T-cell (primary cell): Measurements from ENCODE around the gene SLC1A5. TPM values are rescaled to one million over a fixed set of nuclear protein-coding genes. Genes with fewer than 3 reads are reported as not detected.

ENCODE experiments used
- ATAC-seq, 4 experiments: fragments of 200-7000 bp in 3 of 4; fragments of 150-1000 bp in 1 of 4; cut with Tn5 transposase; replicated peaks in 1 of 4; 1 replicate in 3 of 4; 2 replicates in 1 of 4; pipeline ENCODE4 v1.10.0; 2021; ENCODE audit warnings: moderate library complexity in 3 of 4, mild to moderate bottlenecking in 2 of 4, moderate number of reproducible peaks in 1 of 4
- CTCF ChIA-PET, 2 donors: fragments of 300-600 bp; sonication (Branson Sonifier 250); formaldehyde crosslinking; loops; one replicate each; lab custom pipeline; 2022; ENCODE audit warnings: antibody characterized with exemption in 2 of 2; lab: Charles Lee
- POLR2A ChIA-PET, 2 donors: fragments of 300-600 bp; sonication (Branson Sonifier 250); formaldehyde crosslinking; loops; one replicate each; lab custom pipeline; 2022; ENCODE audit warnings: antibody characterized with exemption in 2 of 2; lab: Charles Lee
- DNase-seq, 35 experiments: peaks; one replicate each; pipeline versions ENCODE4 v3.0.0 to v3.0.0-alpha.2; 2013 to 2023
- H3K27ac ChIP-seq: one replicate; pipeline ENCODE4 v1.5.1; 2013; ENCODE audit warnings: low read length
- H3K27me3 ChIP-seq, 2 experiments: replicated peaks in 1 of 2; 1 replicate in 1 of 2; 2 replicates in 1 of 2; pipeline versions ENCODE4 v1.6.1 to v1.7.0; 2013; ENCODE audit warnings: low read length in 1 of 2, mixed read lengths in 1 of 2; ENCODE audit not compliant: control insufficient read depth in 2 of 2, insufficient read depth in 2 of 2; ENCODE audit errors: extremely low read depth in 1 of 2
- H3K36me3 ChIP-seq, 2 donors: 1 replicate in 1 of 2; 2 replicates in 1 of 2; pipeline versions ENCODE4 v1.6.1 to v1.7.0; 2013; ENCODE audit warnings: low read length in 1 of 2; ENCODE audit not compliant: control insufficient read depth in 2 of 2, insufficient read depth in 1 of 2; ENCODE audit errors: extremely low read depth in 1 of 2
- H3K4me1 ChIP-seq, 2 experiments: 1 replicate in 1 of 2; 2 replicates in 1 of 2; pipeline versions ENCODE4 v1.6.1 to v1.7.0; 2013; ENCODE audit warnings: low read length in 2 of 2, mixed read lengths in 1 of 2; ENCODE audit not compliant: insufficient read depth in 2 of 2, control insufficient read depth in 1 of 2; ENCODE audit errors: extremely low read depth in 1 of 2
- H3K4me3 ChIP-seq, 2 donors: 1 replicate in 1 of 2; 2 replicates in 1 of 2; pipeline versions ENCODE4 v1.5.1 to v1.7.0; 2013; ENCODE audit warnings: mild to moderate bottlenecking in 2 of 2, low read length in 1 of 2, moderate library complexity in 1 of 2; ENCODE audit not compliant: control insufficient read depth in 1 of 2; ENCODE audit errors: extremely low read depth in 1 of 2
- H3K9me3 ChIP-seq: 2 replicates; pipeline ENCODE4 v1.7.0; 2013
- H3K27ac Mint-ChIP-seq, 2 donors: one replicate each; pipeline ENCODE4 v1.8.0; 2020 to 2021; ENCODE audit warnings: mild to moderate bottlenecking in 2 of 2, mixed read lengths in 2 of 2
- H3K27me3 Mint-ChIP-seq, 2 donors: one replicate each; pipeline ENCODE4 v1.8.0; 2021 to 2022; ENCODE audit warnings: mixed read lengths in 2 of 2
- H3K36me3 Mint-ChIP-seq: one replicate; pipeline ENCODE4 v1.8.0; 2021; ENCODE audit warnings: mixed read lengths
- H3K4me1 Mint-ChIP-seq, 3 donors: one replicate each; pipeline ENCODE4 v1.8.0; 2020 to 2022; ENCODE audit warnings: mixed read lengths in 3 of 3, mild to moderate bottlenecking in 1 of 3
- H3K4me3 Mint-ChIP-seq, 3 donors: one replicate each; pipeline ENCODE4 v1.8.0; 2020 to 2022; ENCODE audit warnings: mild to moderate bottlenecking in 3 of 3, mixed read lengths in 3 of 3, moderate library complexity in 3 of 3
- H3K9me3 Mint-ChIP-seq, 3 donors: one replicate each; pipeline ENCODE4 v1.8.0; 2020 to 2022; ENCODE audit warnings: mixed read lengths in 3 of 3
- WGBS: methylation state at CpG from one replicate; pipeline ENCODE4 v1.1.5; 2013; ENCODE audit warnings: missing lambda C conversion rate; ENCODE audit not compliant: insufficient coverage; 5-methylcytosine and 5-hydroxymethylcytosine counted together
- total RNA-seq, 35 experiments: library from RNA in 6 of 35; stranded (reverse) in 6 of 35; fragments of 120-200 nt in 1 of 35; gene quantifications; one replicate each; pipeline versions ENCODE4 v1.2.1 to v1.2.4 and lab custom pipeline; 2013 to 2026

The SLC1A5 gene
- total RNA-seq, 5 donors from 2014 or later (not counting 1 experiment from before 2014, with no cell fraction given), result 7.6 to 50.5 (median 47.7) TPM

- CTCF ChIA-PET, result no interaction called here
- WGBS, result 82% methylated on average over 3 of the region's 7 CpGs
- H3K27me3 Mint-ChIP-seq, result no peaks in the 10 kb centered on the region
- Histone ChIP-seq H3K4me1 (peaks cover 0 to 12% of the 10 kb centered on the region in 2 experiments), H3K9me3 (no peaks in the 10 kb centered on the region), H3K36me3 (peaks cover 0 to 5% of the 10 kb centered on the region in 2 donors), H3K27me3 (no peaks in the 10 kb centered on the region), H3K27ac (no peak overlapping the region), H3K4me3 (no peak overlapping the region)
- ATAC-seq (no peak), DNase-seq (no peak)
- POLR2A ChIA-PET, result no interaction called here
- H3K36me3 Mint-ChIP-seq, result no peaks in the 10 kb centered on the region
- peaks cover 2 to 4% (median 4%) of the 10 kb centered on the region in 3 donors for H3K4me1 Mint-ChIP-seq
- no peaks in the 10 kb centered on the region for H3K9me3 Mint-ChIP-seq
- H3K4me3 Mint-ChIP-seq, result no peak overlapping the region
- no peak overlapping the region for H3K27ac Mint-ChIP-seq
These were observed 28.5 kb downstream of the SLC1A5 start for GRCh38 chr19:46759817-46760333.

GRCh38 chr19:46759206-46759605 is 29.2 kb downstream of the SLC1A5 start:
- CTCF ChIA-PET, result interaction anchor here in 1 of 2 donors (2.1 kb wide), 1 partner anchor 81 kb away, joined by 20 read pairs; no protein-coding TSS in a partner anchor

GRCh38 chr19:46756544-46756888 is 31.9 kb downstream of the SLC1A5 start:
- H3K9me3 Mint-ChIP-seq, result no peaks in the 10 kb centered on the region
- DNase-seq (no peak), ATAC-seq (no peak)
- Histone ChIP-seq H3K27ac (no peak overlapping the region), H3K4me1 (peaks cover 0 to 18% of the 10 kb centered on the region in 2 experiments), H3K9me3 (no peaks in the 10 kb centered on the region), H3K27me3 (no peaks in the 10 kb centered on the region), H3K36me3 (peaks cover 0 to 5% of the 10 kb centered on the region in 2 donors), H3K4me3 (no peak overlapping the region)
- POLR2A ChIA-PET, result no interaction called here
- no peak overlapping the region for H3K4me3 Mint-ChIP-seq
- H3K27me3 Mint-ChIP-seq, result no peaks in the 10 kb centered on the region
- CTCF ChIA-PET, result interaction anchor here in 1 of 2 donors (1.7 kb wide), 1 partner anchor 84 kb away, joined by 3 read pairs; no protein-coding TSS in a partner anchor
- WGBS, result 80% methylated on average over 30 of the region's 30 CpGs
- no peak overlapping the region for H3K27ac Mint-ChIP-seq
- peaks cover 9 to 12% (median 12%) of the 10 kb centered on the region in 3 donors for H3K4me1 Mint-ChIP-seq
- peaks cover 7% of the 10 kb centered on the region for H3K36me3 Mint-ChIP-seq

More at GRCh38 chr19:46759206-46759605, 29.2 kb downstream of the SLC1A5 start:
- no peak for DNase-seq
- no peaks in the 10 kb centered on the region for H3K9me3 ChIP-seq
- Mint-ChIP-seq H3K4me3 (no peak overlapping the region), H3K9me3 (no peaks in the 10 kb centered on the region), H3K4me1 (peaks cover 2 to 4% (median 4%) of the 10 kb centered on the region in 3 donors), H3K27me3 (no peaks in the 10 kb centered on the region), H3K36me3 (no peaks in the 10 kb centered on the region), H3K27ac (no peak overlapping the region)
- peaks cover 0 to 12% of the 10 kb centered on the region in 2 experiments for H3K4me1 ChIP-seq
- no peaks in the 10 kb centered on the region for H3K27me3 ChIP-seq
- ATAC-seq, result no peak
- POLR2A ChIA-PET, result interaction anchor here in 1 of 2 donors (0.8 kb wide), 1 partner anchor 91 kb away, joined by 5 read pairs; no protein-coding TSS in a partner anchor
- H3K36me3 ChIP-seq, result peaks cover 0 to 5% of the 10 kb centered on the region in 2 donors
- WGBS, result 90% methylated on average over 2 of the region's 6 CpGs
- H3K27ac ChIP-seq, result no peak overlapping the region
- no peak overlapping the region for H3K4me3 ChIP-seq

DNA sequence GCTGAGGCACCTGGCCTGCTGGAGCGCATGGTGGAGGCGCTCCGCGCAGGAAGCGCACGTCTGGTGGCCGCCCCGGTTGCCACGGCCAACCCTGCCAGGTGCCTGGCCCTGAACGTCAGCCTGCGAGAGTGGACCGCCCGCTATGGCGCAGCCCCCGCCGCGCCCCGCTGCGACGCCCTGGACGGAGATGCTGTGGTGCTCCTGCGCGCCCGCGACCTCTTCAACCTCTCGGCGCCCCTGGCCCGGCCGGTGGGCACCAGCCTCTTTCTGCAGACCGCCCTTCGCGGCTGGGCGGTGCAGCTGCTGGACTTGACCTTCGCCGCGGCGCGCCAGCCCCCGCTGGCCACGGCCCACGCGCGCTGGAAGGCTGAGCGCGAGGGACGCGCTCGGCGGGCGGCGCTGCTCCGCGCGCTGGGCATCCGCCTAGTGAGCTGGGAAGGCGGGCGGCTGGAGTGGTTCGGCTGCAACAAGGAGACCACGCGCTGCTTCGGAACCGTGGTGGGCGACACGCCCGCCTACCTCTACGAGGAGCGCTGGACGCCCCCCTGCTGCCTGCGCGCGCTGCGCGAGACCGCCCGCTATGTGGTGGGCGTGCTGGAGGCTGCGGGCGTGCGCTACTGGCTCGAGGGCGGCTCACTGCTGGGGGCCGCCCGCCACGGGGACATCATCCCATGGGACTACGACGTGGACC is 32.4 kb downstream of the SLC1A5 start:
- no peak overlapping the region for H3K4me3 Mint-ChIP-seq

GRCh38 chr19:46755077-46755852 is 33.1 kb downstream of the SLC1A5 start:
- no peak overlapping the region for H3K27ac Mint-ChIP-seq
- ATAC-seq, result no peak
- Histone ChIP-seq H3K4me1 (peaks cover 0 to 18% of the 10 kb centered on the region in 2 experiments), H3K27ac (no peak overlapping the region), H3K27me3 (no peaks in the 10 kb centered on the region), H3K36me3 (peaks cover 0 to 5% of the 10 kb centered on the region in 2 donors), H3K9me3 (no peaks in the 10 kb centered on the region), H3K4me3 (no peak overlapping the region)
- POLR2A ChIA-PET, result interaction anchor here in 1 of 2 donors (0.7 kb wide), 1 partner anchor 111 kb away, joined by 3 read pairs; no protein-coding TSS in a partner anchor
- peaks cover 10% of the 10 kb centered on the region for H3K36me3 Mint-ChIP-seq
- CTCF ChIA-PET, result interaction anchor here (0.5 to 1.7 kb wide), 3 partner anchors 72 to 85 kb away, joined by 3 to 6 read pairs (median 3); no protein-coding TSS in a partner anchor
- WGBS, result 95% methylated on average over 34 of the region's 39 CpGs
- H3K4me3 Mint-ChIP-seq, result no peak overlapping the region
- no peak for DNase-seq
- no peaks in the 10 kb centered on the region for H3K9me3 Mint-ChIP-seq
- H3K4me1 Mint-ChIP-seq, result peaks cover 9 to 12% (median 12%) of the 10 kb centered on the region in 3 donors
- H3K27me3 Mint-ChIP-seq, result no peaks in the 10 kb centered on the region

More for the DNA sequence above, 32.4 kb downstream of the SLC1A5 start:
- peaks cover 7% of the 10 kb centered on the region for H3K36me3 Mint-ChIP-seq
- Histone ChIP-seq H3K4me3 (no peak overlapping the region), H3K4me1 (peaks cover 0 to 18% of the 10 kb centered on the region in 2 experiments), H3K27ac (no peak overlapping the region), H3K9me3 (no peaks in the 10 kb centered on the region), H3K36me3 (peaks cover 0 to 5% of the 10 kb centered on the region in 2 donors), H3K27me3 (no peaks in the 10 kb centered on the region)
- DNase-seq (no peak), ATAC-seq (no peak)
- ChIA-PET POLR2A (interaction anchor here in 1 of 2 donors (0.7 kb wide), 1 partner anchor 112 kb away, joined by 3 read pairs; no protein-coding TSS in a partner anchor), CTCF (interaction anchor here (0.5 to 1.7 kb wide), 2 partner anchors 71 to 84 kb away, joined by 3 to 6 read pairs; no protein-coding TSS in a partner anchor)
- peaks cover 9 to 12% (median 12%) of the 10 kb centered on the region in 3 donors for H3K4me1 Mint-ChIP-seq
- H3K27ac Mint-ChIP-seq, result no peak overlapping the region
- no peaks in the 10 kb centered on the region for H3K9me3 Mint-ChIP-seq
- H3K27me3 Mint-ChIP-seq, result no peaks in the 10 kb centered on the region
- 97% methylated on average over 79 of the region's 86 CpGs for WGBS
